ENCODE measurements around the gene ASPSCR1. TPM values are rescaled to one million over a fixed set of nuclear protein-coding genes. Genes with fewer than 3 reads are reported as not detected.

The ASPSCR1 gene
- total and polyA plus RNA-seq, 2 of the 4 experiments (the other 2 are of a cell fraction) = 7.2 to 17.2 TPM

DNA sequence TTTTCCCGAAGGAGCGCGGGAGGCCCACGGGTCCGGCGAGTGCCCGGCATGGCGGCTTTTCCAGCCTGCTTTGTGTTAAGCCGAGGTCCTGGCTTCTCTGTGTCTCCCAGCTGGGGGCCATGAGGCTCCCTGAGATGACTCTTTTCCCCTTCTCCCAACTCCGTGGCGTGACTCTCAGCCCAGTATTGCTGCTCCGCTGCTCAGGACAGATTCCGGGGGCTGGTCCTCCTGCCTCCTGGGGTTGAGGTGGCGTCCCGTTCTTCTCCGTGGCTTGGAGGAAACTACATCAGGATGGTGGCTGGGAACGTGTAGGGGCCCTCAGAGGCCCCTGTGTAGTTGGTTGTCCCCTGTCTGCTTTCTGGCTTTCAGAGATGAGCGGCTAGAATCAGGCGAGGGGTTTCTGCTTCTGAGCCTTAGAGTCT is 75.2 kb downstream of the ASPSCR1 start:
- Histone ChIP-seq H3K9me1 (ENCODE audit: insufficient read depth, low read length) (peaks cover 5% of the 10 kb centered on the region), H3K56ac (ENCODE audit: extremely low read depth, insufficient read depth, low read length) (no peak overlapping the region), H2AFZ (replicated peaks; ENCODE audit: low read length, poor library complexity) (no peak overlapping the region), H3K27ac (ENCODE audit: insufficient read depth, low read length) (peak overlapping the region; percentile 27), H2BK20ac (ENCODE audit: low read depth, low read length) (no peak overlapping the region), H3K79me1 (ENCODE audit: low read depth in 1 of 2, low read length in 2 of 2) (peaks cover 16 to 45% of the 10 kb centered on the region in 2 experiments), H3K9me3 (ENCODE audit: control insufficient read depth, insufficient read depth, low read length) (no peaks in the 10 kb centered on the region), H3K27me3 (ENCODE audit: control insufficient read depth, insufficient read depth, low read length) (no peaks in the 10 kb centered on the region), H3K4me1 (ENCODE audit: control insufficient read depth, insufficient read depth, low read length) (peaks cover 18% of the 10 kb centered on the region), H2BK120ac (ENCODE audit: low read depth, low read length) (no peak overlapping the region), H3K23ac (ENCODE audit: low read depth, low read length) (no peak overlapping the region), H4K91ac (ENCODE audit: insufficient read depth, low read depth, low read length) (no peak overlapping the region), H4K5ac (ENCODE audit: low read depth, low read length) (no peak overlapping the region), H3K18ac (ENCODE audit: low read depth, low read length) (no peak overlapping the region), H3K14ac (replicated peaks; ENCODE audit: low read depth, low read length) (no peak overlapping the region), H4K20me1 (ENCODE audit: insufficient read depth, low read length) (peaks cover 4% of the 10 kb centered on the region; the same call in 1 of the 2 replicates), H3K36me3 (ENCODE audit: control insufficient read depth, insufficient read depth, low read length) (peaks cover 59% of the 10 kb centered on the region), H3K9ac (ENCODE audit: low read depth, low read length) (peak overlapping the region; percentile 94), H3K4me3 (ENCODE audit: insufficient read depth, low read depth, low read length) (peak overlapping the region; percentile 99), H4K8ac (ENCODE audit: low read depth in 2 of 2, low read length in 2 of 2) (no peak overlapping the region), H2BK15ac (ENCODE audit: low read depth, low read length) (no peak overlapping the region), H2AK9ac (replicated peaks; ENCODE audit: low read depth, low read length, poor library complexity) (peak overlapping the region; percentile 91), H3K4me2 (ENCODE audit: low read depth, low read length) (peak overlapping the region; percentile 93), H2BK5ac (ENCODE audit: low read depth, low read length, poor library complexity, severe bottlenecking) (no peak overlapping the region), H2AK5ac (ENCODE audit: low read depth, low read length) (0 out of 2 replicates have a peak overlapping the region, but pooled peaks have one; percentile 23), H3K4ac (ENCODE audit: low read depth, low read length) (0 out of 2 replicates have a peak overlapping the region, but pooled peaks have one; percentile 9)
- DNase-seq = no peak
- intact Hi-C loops (cut with micrococcal nuclease) (no loop called here), dilution Hi-C loops (cut with HindIII; ENCODE audit: low sequenced_read_pairs, unreplicated experiment) (no loop called here), in situ Hi-C loops (cut with MboI; ENCODE audit: low sequenced_read_pairs) (no loop called here)
- ChIA-PET CTCF (no interaction called here), POLR2A (ENCODE audit: unreplicated experiment) (no interaction called here)
- WGBS, 2 experiments (ENCODE audit: extremely low coverage in 2 of 2, insufficient read length in 1 of 2) = 2% methylated on average over 8 of the region's 19 CpGs; no CpG with 5 or more reads in 1 of the 2 experiments
- peak; percentile 4; the same call in 1 of the 2 replicates for ATAC-seq (ENCODE audit: low read depth)
- TF ChIP-seq POLR2A (IDR thresholded peaks at IDR 0.05; ENCODE audit: low read depth, low read length) = no peak
- TF ChIP-seq RFX5 (IDR thresholded peaks at IDR 0.05; ENCODE audit: low read depth, low read length) = no peak
- TF ChIP-seq, protein P1, sequence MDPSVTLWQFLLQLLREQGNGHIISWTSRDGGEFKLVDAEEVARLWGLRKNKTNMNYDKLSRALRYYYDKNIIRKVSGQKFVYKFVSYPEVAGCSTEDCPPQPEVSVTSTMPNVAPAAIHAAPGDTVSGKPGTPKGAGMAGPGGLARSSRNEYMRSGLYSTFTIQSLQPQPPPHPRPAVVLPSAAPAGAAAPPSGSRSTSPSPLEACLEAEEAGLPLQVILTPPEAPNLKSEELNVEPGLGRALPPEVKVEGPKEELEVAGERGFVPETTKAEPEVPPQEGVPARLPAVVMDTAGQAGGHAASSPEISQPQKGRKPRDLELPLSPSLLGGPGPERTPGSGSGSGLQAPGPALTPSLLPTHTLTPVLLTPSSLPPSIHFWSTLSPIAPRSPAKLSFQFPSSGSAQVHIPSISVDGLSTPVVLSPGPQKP (IDR thresholded peaks at IDR 0.05; ENCODE audit: borderline replicate concordance, low read depth, low read length) = no peak
- TF ChIP-seq MXI1 (IDR thresholded peaks at IDR 0.05; ENCODE audit: borderline replicate concordance, low read depth, low read length) = no peak; the same call in 1 of the 2 replicates
- TF ChIP-seq CEBPB (IDR thresholded peaks at IDR 0.05; ENCODE audit: low read depth, low read length) = no peak
- TF ChIP-seq MAZ (IDR thresholded peaks at IDR 0.05; ENCODE audit: borderline replicate concordance, low read depth, low read length) = no peak
- TF ChIP-seq FOS (IDR thresholded peaks at IDR 0.05; ENCODE audit: low read depth, low read length) = no peak
- no peak for TF ChIP-seq NFE2L2 (IDR thresholded peaks at IDR 0.05; ENCODE audit: low read depth, low read length)
- TF ChIP-seq SMC3 (IDR thresholded peaks at IDR 0.05; ENCODE audit: low read depth, low read length) = no peak
- TF ChIP-seq, protein P2, sequence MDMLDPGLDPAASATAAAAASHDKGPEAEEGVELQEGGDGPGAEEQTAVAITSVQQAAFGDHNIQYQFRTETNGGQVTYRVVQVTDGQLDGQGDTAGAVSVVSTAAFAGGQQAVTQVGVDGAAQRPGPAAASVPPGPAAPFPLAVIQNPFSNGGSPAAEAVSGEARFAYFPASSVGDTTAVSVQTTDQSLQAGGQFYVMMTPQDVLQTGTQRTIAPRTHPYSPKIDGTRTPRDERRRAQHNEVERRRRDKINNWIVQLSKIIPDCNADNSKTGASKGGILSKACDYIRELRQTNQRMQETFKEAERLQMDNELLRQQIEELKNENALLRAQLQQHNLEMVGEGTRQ (IDR thresholded peaks at IDR 0.05; ENCODE audit: low read depth, low read length) = no peak
- TF ChIP-seq, protein P3, sequence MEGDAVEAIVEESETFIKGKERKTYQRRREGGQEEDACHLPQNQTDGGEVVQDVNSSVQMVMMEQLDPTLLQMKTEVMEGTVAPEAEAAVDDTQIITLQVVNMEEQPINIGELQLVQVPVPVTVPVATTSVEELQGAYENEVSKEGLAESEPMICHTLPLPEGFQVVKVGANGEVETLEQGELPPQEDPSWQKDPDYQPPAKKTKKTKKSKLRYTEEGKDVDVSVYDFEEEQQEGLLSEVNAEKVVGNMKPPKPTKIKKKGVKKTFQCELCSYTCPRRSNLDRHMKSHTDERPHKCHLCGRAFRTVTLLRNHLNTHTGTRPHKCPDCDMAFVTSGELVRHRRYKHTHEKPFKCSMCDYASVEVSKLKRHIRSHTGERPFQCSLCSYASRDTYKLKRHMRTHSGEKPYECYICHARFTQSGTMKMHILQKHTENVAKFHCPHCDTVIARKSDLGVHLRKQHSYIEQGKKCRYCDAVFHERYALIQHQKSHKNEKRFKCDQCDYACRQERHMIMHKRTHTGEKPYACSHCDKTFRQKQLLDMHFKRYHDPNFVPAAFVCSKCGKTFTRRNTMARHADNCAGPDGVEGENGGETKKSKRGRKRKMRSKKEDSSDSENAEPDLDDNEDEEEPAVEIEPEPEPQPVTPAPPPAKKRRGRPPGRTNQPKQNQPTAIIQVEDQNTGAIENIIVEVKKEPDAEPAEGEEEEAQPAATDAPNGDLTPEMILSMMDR (conservative IDR thresholded peaks at IDR 0.05; ENCODE audit: low read depth, low read length) = no peak
- TF ChIP-seq CHD1 (IDR thresholded peaks at IDR 0.05; ENCODE audit: low read depth, low read length) = no peak
- TF ChIP-seq RCOR1 (IDR thresholded peaks at IDR 0.05; ENCODE audit: insufficient replicate concordance, low read length) = no peak
- TF ChIP-seq BHLHE40 (IDR thresholded peaks at IDR 0.05; ENCODE audit: low read depth, low read length) = no peak
- no peak for TF ChIP-seq RAD21 (IDR thresholded peaks at IDR 0.05; ENCODE audit: low read length)
- TF ChIP-seq MAFK (IDR thresholded peaks at IDR 0.05; ENCODE audit: low read depth, low read length) = no peak
- BruUV-seq (replicated peaks) = no TSS peak
